Natural killer cell (primary cell): Measurements from ENCODE around the gene EZH1. TPM values are rescaled to one million over a fixed set of nuclear protein-coding genes. Genes with fewer than 3 reads are reported as not detected.

Source experiments
- ATAC-seq, 3 donors: fragments of 150-1000 bp in 2 of 3; fragments of 200-7000 bp in 1 of 3; cut with Tn5 transposase; 1 replicate in 1 of 3; 2 replicates in 2 of 3; pipeline ENCODE4 v1.10.0; 2021; ENCODE audit warnings: mild to moderate bottlenecking in 2 of 3, moderate library complexity in 2 of 3
- DNase-seq, 2 donors: peaks; one replicate each; pipeline versions ENCODE4 v3.0.0 to v3.0.0-alpha.2; 2013 to 2021; ENCODE audit warnings: mixed read lengths in 1 of 2
- H3K27ac ChIP-seq: one replicate; pipeline ENCODE4 v1.5.1; 2013; ENCODE audit warnings: mild to moderate bottlenecking, low read length
- H3K27me3 ChIP-seq: one replicate; pipeline ENCODE4 v1.6.1; 2013; ENCODE audit warnings: low read length; ENCODE audit not compliant: control insufficient read depth, insufficient read depth
- H3K36me3 ChIP-seq: one replicate; pipeline ENCODE4 v1.6.1; 2013; ENCODE audit warnings: low read length; ENCODE audit not compliant: control insufficient read depth, insufficient read depth
- H3K4me1 ChIP-seq: one replicate; pipeline ENCODE4 v1.6.1; 2013; ENCODE audit warnings: low read length; ENCODE audit not compliant: control insufficient read depth, insufficient read depth
- H3K4me3 ChIP-seq: one replicate; pipeline ENCODE4 v1.5.1; 2013; ENCODE audit warnings: low read length
- H3K9me3 ChIP-seq: one replicate; pipeline ENCODE4 v1.6.1; 2013; ENCODE audit warnings: low read length; ENCODE audit not compliant: control insufficient read depth, insufficient read depth
- H3K27ac Mint-ChIP-seq, 2 donors: one replicate each; pipeline ENCODE4 v1.8.0; 2022; ENCODE audit warnings: mild to moderate bottlenecking in 2 of 2, mixed read lengths in 2 of 2, moderate library complexity in 1 of 2
- H3K27me3 Mint-ChIP-seq, 2 donors: one replicate each; pipeline ENCODE4 v1.8.0; 2022; ENCODE audit warnings: low read depth in 2 of 2, mixed read lengths in 2 of 2
- H3K36me3 Mint-ChIP-seq: one replicate; pipeline ENCODE4 v1.8.0; 2022; ENCODE audit warnings: mixed read lengths
- H3K4me1 Mint-ChIP-seq, 2 donors: one replicate each; pipeline ENCODE4 v1.8.0; 2022; ENCODE audit warnings: mixed read lengths in 2 of 2
- H3K4me3 Mint-ChIP-seq: one replicate; pipeline ENCODE4 v1.8.0; 2022; ENCODE audit warnings: mild to moderate bottlenecking, moderate library complexity, mixed read lengths
- H3K9me3 Mint-ChIP-seq, 2 donors: one replicate each; pipeline ENCODE4 v1.8.0; 2022; ENCODE audit warnings: mixed read lengths in 2 of 2
- WGBS: methylation state at CpG from one replicate; pipeline ENCODE4 v1.1.7; 2013; ENCODE audit warnings: missing lambda C conversion rate; ENCODE audit not compliant: insufficient coverage; 5-methylcytosine and 5-hydroxymethylcytosine counted together
- intact Hi-C: fragments of 100-400 bp; cut with micrococcal nuclease; formaldehyde crosslinking; loops from one replicate; pipeline ENCODE4 v1.14.2; 2022
- total RNA-seq, 4 donors: library from RNA; stranded (reverse); fragments of 120-200 nt in 1 of 4; gene quantifications; one replicate each; pipeline versions ENCODE4 v1.2.3 to v1.2.4, GENCODE V29; 2013 to 2022
- TF ChIP-seq, protein P1 (sequence below): fragments of 200-600 bp; IDR thresholded peaks from one replicate; pipeline ENCODE4 v1.8.0; 2022; ENCODE audit warnings: antibody characterized with exemption

Gene EZH1
- total RNA-seq, 3 donors from 2014 or later (not counting 1 experiment from before 2014, with no cell fraction given): 68.8 to 92.7 (median 74.1) TPM

GRCh38 chr17:42751628-42752027, 6.8 kb upstream of the EZH1 start:
- Histone ChIP-seq H3K36me3 (no peaks in the 10 kb centered on the region), H3K4me1 (no peaks in the 10 kb centered on the region), H3K27ac (no peak overlapping the region), H3K27me3 (peaks cover 6% of the 10 kb centered on the region), H3K4me3 (no peak overlapping the region), H3K9me3 (no peaks in the 10 kb centered on the region)
- ATAC-seq: no peak
- TF ChIP-seq, protein P1, sequence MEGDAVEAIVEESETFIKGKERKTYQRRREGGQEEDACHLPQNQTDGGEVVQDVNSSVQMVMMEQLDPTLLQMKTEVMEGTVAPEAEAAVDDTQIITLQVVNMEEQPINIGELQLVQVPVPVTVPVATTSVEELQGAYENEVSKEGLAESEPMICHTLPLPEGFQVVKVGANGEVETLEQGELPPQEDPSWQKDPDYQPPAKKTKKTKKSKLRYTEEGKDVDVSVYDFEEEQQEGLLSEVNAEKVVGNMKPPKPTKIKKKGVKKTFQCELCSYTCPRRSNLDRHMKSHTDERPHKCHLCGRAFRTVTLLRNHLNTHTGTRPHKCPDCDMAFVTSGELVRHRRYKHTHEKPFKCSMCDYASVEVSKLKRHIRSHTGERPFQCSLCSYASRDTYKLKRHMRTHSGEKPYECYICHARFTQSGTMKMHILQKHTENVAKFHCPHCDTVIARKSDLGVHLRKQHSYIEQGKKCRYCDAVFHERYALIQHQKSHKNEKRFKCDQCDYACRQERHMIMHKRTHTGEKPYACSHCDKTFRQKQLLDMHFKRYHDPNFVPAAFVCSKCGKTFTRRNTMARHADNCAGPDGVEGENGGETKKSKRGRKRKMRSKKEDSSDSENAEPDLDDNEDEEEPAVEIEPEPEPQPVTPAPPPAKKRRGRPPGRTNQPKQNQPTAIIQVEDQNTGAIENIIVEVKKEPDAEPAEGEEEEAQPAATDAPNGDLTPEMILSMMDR: no peak
- 95% methylated on average over 7 of the region's 7 CpGs for WGBS
- Mint-ChIP-seq H3K9me3 (no peaks in the 10 kb centered on the region), H3K36me3 (no peaks in the 10 kb centered on the region), H3K4me3 (no peak overlapping the region), H3K27ac (no peak overlapping the region), H3K27me3 (peaks cover 25 to 31% of the 10 kb centered on the region in 2 donors), H3K4me1 (no peaks in the 10 kb centered on the region)
- intact Hi-C loops: no loop called here
- DNase-seq: no peak

DNA sequence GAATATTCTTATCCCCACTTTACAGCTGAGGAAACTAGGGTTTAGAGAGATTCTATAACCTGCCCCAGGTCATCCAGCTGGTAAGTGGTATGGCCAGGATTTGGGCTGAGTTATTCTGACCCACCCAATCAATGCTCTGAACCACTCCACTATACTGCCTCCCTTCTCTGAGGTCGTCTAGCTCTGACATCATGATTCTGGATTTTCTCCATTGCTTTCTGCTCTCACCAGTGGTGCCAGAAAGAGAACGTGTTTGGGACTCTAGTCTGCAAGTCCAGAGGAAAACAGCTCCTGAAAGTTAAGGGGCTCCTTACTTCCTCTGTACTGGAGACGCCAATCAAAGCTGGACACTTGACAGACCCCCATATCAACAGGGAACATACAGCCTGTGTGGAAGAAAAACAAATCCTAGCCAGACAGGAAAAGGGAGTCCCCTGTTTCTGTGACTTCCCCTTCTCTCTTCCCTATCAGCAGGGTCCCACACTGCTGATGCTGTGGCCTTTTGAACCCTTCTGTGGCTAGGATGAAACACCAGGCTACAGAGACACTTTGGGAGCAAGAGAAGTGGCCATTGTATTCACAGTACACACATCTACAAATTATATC, 6.0 kb upstream of the EZH1 start:
- peaks cover 19 to 31% of the 10 kb centered on the region in 2 donors for H3K27me3 Mint-ChIP-seq
- H3K4me3 ChIP-seq: no peak overlapping the region
- no peaks in the 10 kb centered on the region for H3K9me3 Mint-ChIP-seq
- no peak overlapping the region for H3K27ac ChIP-seq
- no peak for ATAC-seq
- no peaks in the 10 kb centered on the region for H3K36me3 Mint-ChIP-seq
- peaks cover 6% of the 10 kb centered on the region for H3K27me3 ChIP-seq
- H3K36me3 ChIP-seq: no peaks in the 10 kb centered on the region
- H3K4me3 Mint-ChIP-seq: no peak overlapping the region
- H3K4me1 ChIP-seq: no peaks in the 10 kb centered on the region
- TF ChIP-seq, protein P1: no peak
- 6% methylated on average over 3 of the region's 3 CpGs for WGBS
- H3K27ac Mint-ChIP-seq: no peak overlapping the region
- DNase-seq: no peak
- intact Hi-C loops: no loop called here
- H3K4me1 Mint-ChIP-seq: no peaks in the 10 kb centered on the region
- H3K9me3 ChIP-seq: no peaks in the 10 kb centered on the region

DNA sequence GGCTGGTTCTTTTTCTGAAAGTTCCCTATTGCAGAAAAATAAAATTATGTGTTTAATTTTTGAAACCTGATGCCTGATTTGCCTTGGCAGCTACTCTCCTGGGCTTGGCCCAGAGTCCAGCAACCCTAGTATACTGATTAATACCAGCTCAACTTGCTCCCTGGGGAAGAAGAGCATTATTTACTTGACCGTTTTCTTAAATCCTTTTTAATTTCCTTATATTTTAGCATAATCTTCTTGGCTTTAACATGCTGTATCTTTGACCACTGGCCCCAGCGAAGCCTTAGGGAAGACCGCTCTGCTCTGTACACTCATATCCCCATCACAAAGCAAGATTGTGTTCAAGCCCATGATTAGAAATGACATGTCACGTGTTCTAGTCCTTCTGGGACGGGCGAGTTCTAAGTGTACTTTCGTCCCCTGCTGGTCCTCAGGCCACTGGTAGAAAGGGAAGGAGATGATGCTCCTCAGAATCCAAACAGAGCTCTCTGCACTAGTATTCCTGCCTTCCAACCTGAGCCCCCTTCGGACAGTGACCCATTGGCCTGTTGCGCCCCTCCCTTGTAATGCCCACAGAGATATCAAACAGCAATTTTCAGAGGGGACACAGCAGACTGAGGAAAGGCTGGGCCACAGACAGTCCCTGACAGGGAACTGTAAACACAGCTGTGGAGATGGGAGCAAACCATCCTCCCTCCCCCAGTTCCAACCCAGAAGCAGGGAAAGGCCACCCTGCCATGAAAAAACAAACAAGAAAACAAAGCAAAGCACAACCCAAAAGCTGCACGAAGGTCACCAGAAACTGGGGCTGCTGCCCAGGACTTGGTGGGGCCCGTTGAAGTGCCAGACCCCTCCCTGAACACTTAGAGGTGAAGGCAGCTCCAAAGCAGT, 4.3 kb upstream of the EZH1 start:
- ATAC-seq (no peak), DNase-seq (no peak)
- peaks cover 9% of the 10 kb centered on the region for H3K4me1 ChIP-seq
- H3K27ac ChIP-seq: no peak overlapping the region
- H3K4me3 ChIP-seq: no peak overlapping the region
- H3K4me1 Mint-ChIP-seq: peaks cover 6 to 8% of the 10 kb centered on the region in 2 donors
- H3K27me3 ChIP-seq: peaks cover 6% of the 10 kb centered on the region
- H3K36me3 ChIP-seq: no peaks in the 10 kb centered on the region
- TF ChIP-seq, protein P1: no peak
- peaks cover 16 to 25% of the 10 kb centered on the region in 2 donors for H3K27me3 Mint-ChIP-seq
- no peak overlapping the region for H3K27ac Mint-ChIP-seq
- no peaks in the 10 kb centered on the region for H3K9me3 Mint-ChIP-seq
- WGBS: 94% methylated on average over 11 of the region's 11 CpGs
- intact Hi-C loops: no loop called here
- H3K4me3 Mint-ChIP-seq: no peak overlapping the region
- no peaks in the 10 kb centered on the region for H3K36me3 Mint-ChIP-seq
- no peaks in the 10 kb centered on the region for H3K9me3 ChIP-seq
